ENCODE data around the gene E2F6.

DNA sequence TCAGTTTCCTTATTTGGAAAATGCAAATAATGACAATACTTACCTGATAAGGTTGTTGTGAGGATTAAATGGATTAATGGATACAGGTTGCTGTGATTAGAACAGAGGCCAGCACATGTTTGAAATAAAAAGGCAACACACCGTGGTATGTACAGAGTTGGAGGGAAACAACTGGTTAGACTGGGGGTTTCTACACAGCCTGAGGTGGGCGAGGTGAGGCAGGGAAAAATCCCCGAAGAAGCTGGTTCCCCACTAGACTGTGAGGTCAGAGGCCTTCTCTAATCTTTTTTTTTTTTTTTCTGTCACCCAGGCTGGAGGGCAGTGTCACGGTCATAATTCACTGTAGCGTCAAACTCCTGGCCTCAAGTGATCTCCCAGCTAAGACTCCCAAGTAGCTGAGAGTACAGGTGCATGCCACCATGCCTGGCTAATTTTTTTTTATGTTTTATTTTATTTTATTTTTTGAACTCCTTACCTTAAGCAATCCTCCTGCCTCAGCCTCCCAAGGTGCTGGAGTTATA, 1.2 kb upstream of the E2F6 start:
- TF ChIP-seq, protein P1, sequence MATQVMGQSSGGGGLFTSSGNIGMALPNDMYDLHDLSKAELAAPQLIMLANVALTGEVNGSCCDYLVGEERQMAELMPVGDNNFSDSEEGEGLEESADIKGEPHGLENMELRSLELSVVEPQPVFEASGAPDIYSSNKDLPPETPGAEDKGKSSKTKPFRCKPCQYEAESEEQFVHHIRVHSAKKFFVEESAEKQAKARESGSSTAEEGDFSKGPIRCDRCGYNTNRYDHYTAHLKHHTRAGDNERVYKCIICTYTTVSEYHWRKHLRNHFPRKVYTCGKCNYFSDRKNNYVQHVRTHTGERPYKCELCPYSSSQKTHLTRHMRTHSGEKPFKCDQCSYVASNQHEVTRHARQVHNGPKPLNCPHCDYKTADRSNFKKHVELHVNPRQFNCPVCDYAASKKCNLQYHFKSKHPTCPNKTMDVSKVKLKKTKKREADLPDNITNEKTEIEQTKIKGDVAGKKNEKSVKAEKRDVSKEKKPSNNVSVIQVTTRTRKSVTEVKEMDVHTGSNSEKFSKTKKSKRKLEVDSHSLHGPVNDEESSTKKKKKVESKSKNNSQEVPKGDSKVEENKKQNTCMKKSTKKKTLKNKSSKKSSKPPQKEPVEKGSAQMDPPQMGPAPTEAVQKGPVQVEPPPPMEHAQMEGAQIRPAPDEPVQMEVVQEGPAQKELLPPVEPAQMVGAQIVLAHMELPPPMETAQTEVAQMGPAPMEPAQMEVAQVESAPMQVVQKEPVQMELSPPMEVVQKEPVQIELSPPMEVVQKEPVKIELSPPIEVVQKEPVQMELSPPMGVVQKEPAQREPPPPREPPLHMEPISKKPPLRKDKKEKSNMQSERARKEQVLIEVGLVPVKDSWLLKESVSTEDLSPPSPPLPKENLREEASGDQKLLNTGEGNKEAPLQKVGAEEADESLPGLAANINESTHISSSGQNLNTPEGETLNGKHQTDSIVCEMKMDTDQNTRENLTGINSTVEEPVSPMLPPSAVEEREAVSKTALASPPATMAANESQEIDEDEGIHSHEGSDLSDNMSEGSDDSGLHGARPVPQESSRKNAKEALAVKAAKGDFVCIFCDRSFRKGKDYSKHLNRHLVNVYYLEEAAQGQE (IDR thresholded peaks at IDR 0.05; ENCODE audit: low read depth): no peak
- no peak for TF ChIP-seq TAF1 (IDR thresholded peaks at IDR 0.05; ENCODE audit: low read depth)
- TF ChIP-seq, protein P2, sequence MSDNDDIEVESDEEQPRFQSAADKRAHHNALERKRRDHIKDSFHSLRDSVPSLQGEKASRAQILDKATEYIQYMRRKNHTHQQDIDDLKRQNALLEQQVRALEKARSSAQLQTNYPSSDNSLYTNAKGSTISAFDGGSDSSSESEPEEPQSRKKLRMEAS (IDR thresholded peaks at IDR 0.05): no peak
- no peak for TF ChIP-seq YY1 (IDR thresholded peaks at IDR 0.05; ENCODE audit: low read depth)
- no peak for TF ChIP-seq EP300 (IDR thresholded peaks at IDR 0.05; ENCODE audit: borderline replicate concordance)
- TF ChIP-seq EGR1 (IDR thresholded peaks at IDR 0.05): no peak
- TF ChIP-seq ZBTB7A (IDR thresholded peaks at IDR 0.05; ENCODE audit: low read depth): no peak
- no peak for TF ChIP-seq FOXM1 (IDR thresholded peaks at IDR 0.05; ENCODE audit: borderline replicate concordance, low read depth)
- TF ChIP-seq CREB1 (IDR thresholded peaks at IDR 0.05; ENCODE audit: low read depth): no peak
- no peak for TF ChIP-seq TEAD4 (IDR thresholded peaks at IDR 0.05)

Data from Ishikawa (cell line).